ENCODE measurements around the gene NAV1.

DNA sequence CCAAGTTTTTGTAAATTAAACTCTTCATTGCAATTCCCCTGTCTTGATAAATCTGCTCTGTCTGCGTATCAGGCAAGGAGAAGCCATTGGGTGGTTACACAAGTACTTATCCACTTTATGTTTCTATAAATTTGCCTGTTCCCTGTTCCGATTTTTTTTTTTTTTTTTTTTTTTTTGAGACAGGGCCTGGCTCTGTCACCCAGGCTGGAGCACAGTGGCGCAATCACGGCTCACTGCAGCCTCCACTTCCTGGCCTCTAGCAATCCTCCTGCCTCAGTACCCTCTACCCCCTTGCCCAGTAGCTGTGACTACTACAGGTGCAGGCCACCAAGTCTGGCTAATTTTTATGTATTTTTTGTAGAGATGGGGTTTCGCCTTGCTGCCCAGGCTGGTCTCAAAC, 20.9 kb upstream of the NAV1 start:
- TF ChIP-seq, protein P1, sequence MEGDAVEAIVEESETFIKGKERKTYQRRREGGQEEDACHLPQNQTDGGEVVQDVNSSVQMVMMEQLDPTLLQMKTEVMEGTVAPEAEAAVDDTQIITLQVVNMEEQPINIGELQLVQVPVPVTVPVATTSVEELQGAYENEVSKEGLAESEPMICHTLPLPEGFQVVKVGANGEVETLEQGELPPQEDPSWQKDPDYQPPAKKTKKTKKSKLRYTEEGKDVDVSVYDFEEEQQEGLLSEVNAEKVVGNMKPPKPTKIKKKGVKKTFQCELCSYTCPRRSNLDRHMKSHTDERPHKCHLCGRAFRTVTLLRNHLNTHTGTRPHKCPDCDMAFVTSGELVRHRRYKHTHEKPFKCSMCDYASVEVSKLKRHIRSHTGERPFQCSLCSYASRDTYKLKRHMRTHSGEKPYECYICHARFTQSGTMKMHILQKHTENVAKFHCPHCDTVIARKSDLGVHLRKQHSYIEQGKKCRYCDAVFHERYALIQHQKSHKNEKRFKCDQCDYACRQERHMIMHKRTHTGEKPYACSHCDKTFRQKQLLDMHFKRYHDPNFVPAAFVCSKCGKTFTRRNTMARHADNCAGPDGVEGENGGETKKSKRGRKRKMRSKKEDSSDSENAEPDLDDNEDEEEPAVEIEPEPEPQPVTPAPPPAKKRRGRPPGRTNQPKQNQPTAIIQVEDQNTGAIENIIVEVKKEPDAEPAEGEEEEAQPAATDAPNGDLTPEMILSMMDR (conservative IDR thresholded peaks at IDR 0.05; ENCODE audit: low read depth in 2 of 2), result no peak
- TF ChIP-seq POLR2AphosphoS5 (IDR thresholded peaks at IDR 0.05; ENCODE audit: low read depth), result no peak
- TF ChIP-seq CREB1 (CRISPR knock-in tag; IDR thresholded peaks at IDR 0.05; ENCODE audit: low read depth), result no peak
- no peak for TF ChIP-seq EZH2phosphoT487 (IDR thresholded peaks at IDR 0.05; ENCODE audit: unreplicated experiment)
- TF ChIP-seq, protein P2, sequence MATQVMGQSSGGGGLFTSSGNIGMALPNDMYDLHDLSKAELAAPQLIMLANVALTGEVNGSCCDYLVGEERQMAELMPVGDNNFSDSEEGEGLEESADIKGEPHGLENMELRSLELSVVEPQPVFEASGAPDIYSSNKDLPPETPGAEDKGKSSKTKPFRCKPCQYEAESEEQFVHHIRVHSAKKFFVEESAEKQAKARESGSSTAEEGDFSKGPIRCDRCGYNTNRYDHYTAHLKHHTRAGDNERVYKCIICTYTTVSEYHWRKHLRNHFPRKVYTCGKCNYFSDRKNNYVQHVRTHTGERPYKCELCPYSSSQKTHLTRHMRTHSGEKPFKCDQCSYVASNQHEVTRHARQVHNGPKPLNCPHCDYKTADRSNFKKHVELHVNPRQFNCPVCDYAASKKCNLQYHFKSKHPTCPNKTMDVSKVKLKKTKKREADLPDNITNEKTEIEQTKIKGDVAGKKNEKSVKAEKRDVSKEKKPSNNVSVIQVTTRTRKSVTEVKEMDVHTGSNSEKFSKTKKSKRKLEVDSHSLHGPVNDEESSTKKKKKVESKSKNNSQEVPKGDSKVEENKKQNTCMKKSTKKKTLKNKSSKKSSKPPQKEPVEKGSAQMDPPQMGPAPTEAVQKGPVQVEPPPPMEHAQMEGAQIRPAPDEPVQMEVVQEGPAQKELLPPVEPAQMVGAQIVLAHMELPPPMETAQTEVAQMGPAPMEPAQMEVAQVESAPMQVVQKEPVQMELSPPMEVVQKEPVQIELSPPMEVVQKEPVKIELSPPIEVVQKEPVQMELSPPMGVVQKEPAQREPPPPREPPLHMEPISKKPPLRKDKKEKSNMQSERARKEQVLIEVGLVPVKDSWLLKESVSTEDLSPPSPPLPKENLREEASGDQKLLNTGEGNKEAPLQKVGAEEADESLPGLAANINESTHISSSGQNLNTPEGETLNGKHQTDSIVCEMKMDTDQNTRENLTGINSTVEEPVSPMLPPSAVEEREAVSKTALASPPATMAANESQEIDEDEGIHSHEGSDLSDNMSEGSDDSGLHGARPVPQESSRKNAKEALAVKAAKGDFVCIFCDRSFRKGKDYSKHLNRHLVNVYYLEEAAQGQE (IDR thresholded peaks at IDR 0.05; ENCODE audit: unreplicated experiment), result no peak
- TF ChIP-seq EZH2 (IDR thresholded peaks at IDR 0.05; ENCODE audit: low read depth, unreplicated experiment), result no peak
- TF ChIP-seq JUNB (IDR thresholded peaks at IDR 0.05; ENCODE audit: unreplicated experiment), result no peak
- TF ChIP-seq ZNF331 (CRISPR knock-in tag; IDR thresholded peaks at IDR 0.05; ENCODE audit: low read depth), result no peak
- TF ChIP-seq, protein P3, sequence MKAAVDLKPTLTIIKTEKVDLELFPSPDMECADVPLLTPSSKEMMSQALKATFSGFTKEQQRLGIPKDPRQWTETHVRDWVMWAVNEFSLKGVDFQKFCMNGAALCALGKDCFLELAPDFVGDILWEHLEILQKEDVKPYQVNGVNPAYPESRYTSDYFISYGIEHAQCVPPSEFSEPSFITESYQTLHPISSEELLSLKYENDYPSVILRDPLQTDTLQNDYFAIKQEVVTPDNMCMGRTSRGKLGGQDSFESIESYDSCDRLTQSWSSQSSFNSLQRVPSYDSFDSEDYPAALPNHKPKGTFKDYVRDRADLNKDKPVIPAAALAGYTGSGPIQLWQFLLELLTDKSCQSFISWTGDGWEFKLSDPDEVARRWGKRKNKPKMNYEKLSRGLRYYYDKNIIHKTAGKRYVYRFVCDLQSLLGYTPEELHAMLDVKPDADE (IDR thresholded peaks at IDR 0.05), result no peak
- TF ChIP-seq ZNF114 (CRISPR knock-in tag; IDR thresholded peaks at IDR 0.05), result no peak
- TF ChIP-seq STAT1 (IDR thresholded peaks at IDR 0.05; ENCODE audit: unreplicated experiment), result no peak
- no peak for TF ChIP-seq NANOG (IDR thresholded peaks at IDR 0.05; ENCODE audit: borderline replicate concordance)
